ENCODE data around the gene PRMT1. TPM values are rescaled to one million over a fixed set of nuclear protein-coding genes. Genes with fewer than 3 reads are reported as not detected.
"Not testable (repeated sequence)": the region's sequence is repeated elsewhere in the genome, so short reads cannot be mapped to it uniquely, and the experiment has no call there.

Gene PRMT1
- total RNA-seq (494 and 516 TPM in 2 replicates), polyA plus RNA-seq (398 and 431 TPM in 2 replicates)

GRCh38 chr19:49677231-49677900 is at the start of gene PRMT1:
PRMT1 (plus strand) TSS chr19:49677271; CDS start chr19:49677281, 10 bp downstream.
- no peak for TF ChIP-seq CTCF (IDR thresholded peaks at IDR 0.05; ENCODE audit: low read depth, low read length)
- no peaks in the 10 kb centered on the region for H3K27me3 ChIP-seq
- peaks cover 10% of the 10 kb centered on the region for H3K36me3 ChIP-seq
- peaks cover 10% of the 10 kb centered on the region for H3K4me1 ChIP-seq (ENCODE audit: low read depth)
- DNase-seq (ENCODE audit: low read depth in 1 of 2, low spot score in 1 of 2) = peak in 1 of 2 donors; percentile 65
- H3K9me3 ChIP-seq (ENCODE audit: low read depth) = no peaks in the 10 kb centered on the region
- H3K27ac ChIP-seq = peak within 1 kb of the TSS; percentile 100
- H3K4me3 ChIP-seq = peak within 1 kb of the TSS; percentile 95

- no peaks in the 10 kb centered on the region for H3K27me3 ChIP-seq
- peaks cover 12% of the 10 kb centered on the region for H3K36me3 ChIP-seq
- no peak for TF ChIP-seq CTCF (IDR thresholded peaks at IDR 0.05; ENCODE audit: low read depth, low read length)
- no peaks in the 10 kb centered on the region for H3K4me1 ChIP-seq (ENCODE audit: low read depth)
- H3K9me3 ChIP-seq (ENCODE audit: low read depth) = no peaks in the 10 kb centered on the region
- no peak overlapping the region for H3K4me3 ChIP-seq
- no peak for DNase-seq (ENCODE audit: low read depth in 1 of 2, low spot score in 1 of 2)
- peak overlapping the region; percentile 4 for H3K27ac ChIP-seq
Observed at GRCh38 chr19:49629659-49630058, 47.4 kb upstream of the PRMT1 start.

GRCh38 chr19:49631014-49631588 is 46.0 kb upstream of the PRMT1 start:
- Histone ChIP-seq H3K27ac (no peak overlapping the region), H3K4me1 (ENCODE audit: low read depth) (no peaks in the 10 kb centered on the region), H3K27me3 (no peaks in the 10 kb centered on the region), H3K4me3 (no peak overlapping the region), H3K36me3 (peaks cover 8% of the 10 kb centered on the region), H3K9me3 (ENCODE audit: low read depth) (no peaks in the 10 kb centered on the region)
- no peak for TF ChIP-seq CTCF (IDR thresholded peaks at IDR 0.05; ENCODE audit: low read depth, low read length)
- DNase-seq (ENCODE audit: low read depth in 1 of 2, low spot score in 1 of 2) = no peak

- TF ChIP-seq CTCF (IDR thresholded peaks at IDR 0.05; ENCODE audit: low read depth, low read length) = no peak
- H3K27ac ChIP-seq = no peak overlapping the region
- no peaks in the 10 kb centered on the region for H3K9me3 ChIP-seq (ENCODE audit: low read depth)
- no peaks in the 10 kb centered on the region for H3K4me1 ChIP-seq (ENCODE audit: low read depth)
- H3K4me3 ChIP-seq = no peak overlapping the region
- DNase-seq (ENCODE audit: low read depth in 1 of 2, low spot score in 1 of 2) = no peak
- H3K36me3 ChIP-seq = peaks cover 6% of the 10 kb centered on the region
- no peaks in the 10 kb centered on the region for H3K27me3 ChIP-seq
Observed at GRCh38 chr19:49631610-49632192, 45.4 kb upstream of the PRMT1 start.

DNA sequence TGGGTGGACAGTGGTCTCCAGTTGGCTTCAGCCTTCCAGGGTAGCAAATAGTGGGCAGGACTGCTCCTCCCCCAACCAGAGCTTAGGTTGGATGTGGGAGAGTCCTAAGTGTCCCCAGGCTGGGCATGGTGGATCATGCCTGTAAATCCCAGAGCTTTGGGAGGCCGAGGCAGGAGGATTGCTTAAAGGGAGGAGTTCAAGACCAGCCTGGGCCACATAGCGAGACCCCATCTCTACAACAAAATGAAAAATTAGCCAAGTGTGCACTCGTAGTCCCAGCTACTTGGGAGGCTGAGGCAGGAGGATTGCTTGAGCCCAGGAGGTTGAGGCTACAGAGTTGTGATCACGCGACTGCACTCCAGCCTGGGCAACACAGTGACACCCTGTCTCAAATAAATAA is 44.5 kb upstream of the PRMT1 start:
- no peaks in the 10 kb centered on the region for H3K4me1 ChIP-seq (ENCODE audit: low read depth)
- TF ChIP-seq CTCF (IDR thresholded peaks at IDR 0.05; ENCODE audit: low read depth, low read length) = no peak
- DNase-seq (ENCODE audit: low read depth in 1 of 2, low spot score in 1 of 2) = no peak
- no peaks in the 10 kb centered on the region for H3K27me3 ChIP-seq
- H3K27ac ChIP-seq = no peak overlapping the region
- H3K9me3 ChIP-seq (ENCODE audit: low read depth) = no peaks in the 10 kb centered on the region
- H3K36me3 ChIP-seq = peaks cover 1% of the 10 kb centered on the region
- H3K4me3 ChIP-seq = no peak overlapping the region

DNA sequence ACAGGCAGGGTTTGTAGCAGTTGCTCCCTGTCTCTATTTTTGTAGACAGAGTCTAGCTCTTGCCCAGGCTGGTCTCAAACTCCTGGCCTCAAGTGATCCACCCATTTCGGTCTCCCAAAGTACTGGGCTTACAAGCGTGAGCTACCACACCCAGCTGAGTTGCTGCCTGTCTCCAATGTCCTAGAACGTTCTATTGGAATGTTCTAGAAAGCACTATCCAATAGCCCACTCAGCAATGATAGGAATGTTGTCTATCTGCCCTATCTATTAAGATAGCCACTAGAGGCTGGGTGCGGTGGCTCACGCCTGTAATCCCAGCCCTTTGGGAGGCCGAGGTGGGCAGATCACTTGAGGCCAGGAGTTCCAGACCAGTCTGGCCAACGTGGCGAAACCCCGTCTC is 43.8 kb upstream of the PRMT1 start:
- H3K4me1 ChIP-seq (ENCODE audit: low read depth); H3K27ac ChIP-seq; H3K27me3 ChIP-seq; H3K9me3 ChIP-seq (ENCODE audit: low read depth); H3K36me3 ChIP-seq; H3K4me3 ChIP-seq: not testable (repeated sequence)
- peak in 1 of 2 donors; percentile 47 for DNase-seq (ENCODE audit: low read depth in 1 of 2, low spot score in 1 of 2)
